K562 (cell line): Measurements from ENCODE around the gene MED15. TPM values are rescaled to one million over a fixed set of nuclear protein-coding genes. Genes with fewer than 3 reads are reported as not detected.

ENCODE experiments used
- ATAC-seq: fragments of 200-7000 bp; cut with Tn5 transposase; 3 replicates; pipeline ENCODE4 v1.9.1; 2020; ENCODE audit warnings: moderate library complexity
- BruUV-seq: library from RNA; stranded (reverse); fragments of 400-500 nt; replicated peaks from 2 replicates; lab custom pipeline; 2021; lab: Mats Ljungman, UMichigan
- CTCF ChIA-PET: fragments of 300-600 bp; formaldehyde crosslinking; extraction: SDS; loops from one replicate; lab custom pipeline; 2021; ENCODE audit warnings: low intra/inter-chr PET ratio; lab: Yijun Ruan, JAX
- POLR2A ChIA-PET: fragments of 300-600, 350-650 bp; sonication (Branson Sonifier 250); formaldehyde crosslinking; extraction: SDS; loops from one replicate; lab custom pipeline; 2021; ENCODE audit warnings: antibody characterized with exemption, inconsistent platforms; lab: Yijun Ruan, JAX
- DNase-seq, 4 experiments: peaks; one replicate each; pipeline versions ENCODE4 v3.0.0 to v3.0.0-alpha.2; 2011 to 2018; ENCODE audit warnings: low spot score in 3 of 4, mixed read lengths in 3 of 4; ENCODE audit errors: extremely low read depth in 1 of 4
- FAIRE-seq: peaks from 2 replicates; lab custom pipeline; 2011; peaks lifted over from hg19 to GRCh38; lab: Jason Lieb, UNC
- H2AFZ ChIP-seq: 2 replicates; pipeline ENCODE4 v1.6.0; 2011; ENCODE audit warnings: low read depth, low read length, control low read depth, inconsistent platforms
- H3K27ac ChIP-seq: fragments of 200-600 bp; 3 replicates; pipeline ENCODE4 v1.8.0; 2011; ENCODE audit warnings: low read depth, mild to moderate bottlenecking, control low read depth, inconsistent platforms, low read length, moderate library complexity, mixed read lengths; ENCODE audit errors: extremely low read depth
- H3K27me3 ChIP-seq, 2 experiments: fragments of 300-600 bp in 1 of 2; 2 replicates in 1 of 2; 3 replicates in 1 of 2; pipeline versions ENCODE4 v1.6.0 to v1.8.0; 2011; ENCODE audit warnings: inconsistent platforms in 2 of 2, low read length in 2 of 2, mild to moderate bottlenecking in 1 of 2, mixed read lengths in 1 of 2, moderate library complexity in 1 of 2; ENCODE audit not compliant: control insufficient read depth in 2 of 2, insufficient read depth in 2 of 2
- H3K36me3 ChIP-seq: fragments of 300-600 bp; 3 replicates; pipeline ENCODE4 v1.8.0; 2011; ENCODE audit warnings: mild to moderate bottlenecking, low read length, inconsistent platforms; ENCODE audit not compliant: control insufficient read depth, insufficient read depth
- H3K4me1 ChIP-seq, 2 experiments: fragments of 200-600 bp in 1 of 2; replicated peaks in 1 of 2; 2 replicates in 1 of 2; 3 replicates in 1 of 2; pipeline versions ENCODE4 v1.5.1 to v1.8.0; 2011; ENCODE audit warnings: inconsistent platforms in 2 of 2, low read length in 2 of 2, mild to moderate bottlenecking in 1 of 2, mixed read lengths in 1 of 2, moderate library complexity in 1 of 2; ENCODE audit not compliant: control insufficient read depth in 2 of 2, insufficient read depth in 2 of 2
- H3K4me2 ChIP-seq: 2 replicates; pipeline ENCODE4 v1.6.1; 2011; ENCODE audit warnings: low read length, control low read depth, inconsistent platforms, mixed read lengths; ENCODE audit not compliant: insufficient read depth
- H3K4me3 ChIP-seq: fragments of 200-600 bp; sonication (generic), shearing (Covaris generic); 2 replicates; pipeline ENCODE4 v1.5.1; 2016; ENCODE audit warnings: control low read depth, inconsistent platforms
- H3K79me2 ChIP-seq: fragments of 200-600 bp; 3 replicates; pipeline ENCODE4 v1.8.0; 2011; ENCODE audit warnings: low read length, inconsistent platforms; ENCODE audit not compliant: control insufficient read depth, insufficient read depth
- H3K9ac ChIP-seq, 2 experiments: 2 replicates each; pipeline versions ENCODE4 v1.6.0 to v1.6.1; 2011; ENCODE audit warnings: low read depth in 2 of 2, low read length in 2 of 2, control low read depth in 1 of 2, inconsistent platforms in 1 of 2, mild to moderate bottlenecking in 1 of 2, mixed read lengths in 1 of 2; ENCODE audit not compliant: insufficient read depth in 1 of 2
- H3K9me1 ChIP-seq: one replicate; pipeline ENCODE4 v1.6.0; 2011; ENCODE audit warnings: inconsistent platforms, mild to moderate bottlenecking, low read length, moderate library complexity; ENCODE audit not compliant: control insufficient read depth, insufficient read depth
- H3K9me3 ChIP-seq: replicated peaks from 2 replicates; pipeline ENCODE4 v1.5.1; 2011; ENCODE audit warnings: low read depth, low read length, inconsistent platforms; ENCODE audit not compliant: control insufficient read depth, insufficient read depth
- H4K20me1 ChIP-seq: replicated peaks from 2 replicates; pipeline ENCODE4 v1.6.1; 2011; ENCODE audit warnings: low read length, inconsistent platforms, mixed read lengths; ENCODE audit not compliant: control insufficient read depth, insufficient read depth
- CREM ChIP-seq: IDR thresholded peaks from 2 replicates; pipeline ENCODE4 v1.6.1; 2014; ENCODE audit warnings: antibody characterized with exemption, low read depth
- FOXJ3 ChIP-seq: sonication (generic); formaldehyde crosslinking; IDR thresholded peaks from 2 replicates; pipeline ENCODE4 v1.4.0; 2020; ENCODE audit warnings: mild to moderate bottlenecking, missing genetic modification reagents
- HDGF ChIP-seq: fragments of 450-650 bp; IDR thresholded peaks from 2 replicates; pipeline ENCODE4 v1.6.1; 2016
- HNRNPLL ChIP-seq: fragments of 200-400 bp; formaldehyde crosslinking; IDR thresholded peaks from 2 replicates; pipeline ENCODE4 v1.6.1; 2017; ENCODE audit warnings: low read length, low read depth, mild to moderate bottlenecking; ENCODE audit not compliant: poor library complexity, severe bottlenecking
- NFYB ChIP-seq: IDR thresholded peaks from 2 replicates; pipeline ENCODE4 v1.6.1; 2011; ENCODE audit warnings: mild to moderate bottlenecking, moderate library complexity; ENCODE audit not compliant: insufficient read length; ENCODE audit errors: extremely low read depth
- NR2F6 ChIP-seq: fragments of 450-650 bp; formaldehyde crosslinking; IDR thresholded peaks from 2 replicates; pipeline ENCODE4 v1.4.0; 2020; ENCODE audit warnings: mild to moderate bottlenecking
- RB1 ChIP-seq: fragments of 450-650 bp; IDR thresholded peaks from 2 replicates; pipeline ENCODE4 v1.6.1; 2017; ENCODE audit warnings: low read depth, mild to moderate bottlenecking
- SREBF2 ChIP-seq: sonication (generic); formaldehyde crosslinking; IDR thresholded peaks from 2 replicates; pipeline ENCODE4 v1.4.0; 2020; ENCODE audit warnings: mild to moderate bottlenecking, missing genetic modification reagents
- ZKSCAN1 ChIP-seq: fragments of 150-350 bp; IDR thresholded peaks from 2 replicates; pipeline ENCODE4 v1.6.1; 2016; ENCODE audit warnings: low read depth, low read length
- ZNF165 ChIP-seq: fragments of 250-450 bp; sonication (Bioruptor Pico); IDR thresholded peaks from 2 replicates; pipeline ENCODE4 v1.4.0; 2020; ENCODE audit warnings: borderline replicate concordance
- ZSCAN32 ChIP-seq: fragments of 450-650 bp; formaldehyde crosslinking; IDR thresholded peaks from 2 replicates; pipeline ENCODE4 v1.4.0; 2020; ENCODE audit warnings: mild to moderate bottlenecking, moderate library complexity
- WGBS: fragments of 100-300 bp; shearing (Covaris generic); methylation state at CpG from one replicate; pipeline ENCODE4 v1.1.6; 2016; ENCODE audit warnings: low coverage, mixed read lengths; ENCODE audit not compliant: insufficient coverage; ENCODE audit errors: missing lambda C conversion rate; 5-methylcytosine and 5-hydroxymethylcytosine counted together
- in situ Hi-C: fragments of 300-500 bp; cut with MboI; formaldehyde crosslinking; loops from 4 replicates; pipeline ENCODE4 v1.15.0; 2018; ENCODE audit warnings: inconsistent platforms, mixed read lengths
- intact Hi-C: fragments of 100-400 bp; cut with micrococcal nuclease; formaldehyde crosslinking; loops from 2 replicates; pipeline ENCODE4 v1.14.2; 2022
- polyA plus RNA-seq, 8 experiments: library from polyadenylated mRNA; depleted of rRNA in 4 of 8; stranded (reverse) in 5 of 8; unstranded in 3 of 8; fragments of >200 nt; fragmentation: Nextera tagmentation in 2 of 8; fragmentation: Illumina TruSeq in 1 of 8; extraction: Ambion mirVana in 2 of 8; extraction: Trizol in 1 of 8; gene quantifications; 2 replicates each; pipeline versions ENCODE4 v1.2.1 to v1.2.3, GENCODE V29; 2011 to 2014; ENCODE audit warnings: inconsistent platforms in 1 of 8, missing spikeins in 1 of 8
- total RNA-seq, 7 experiments: library from RNA; depleted of rRNA in 6 of 7; stranded (reverse); fragments of >200 nt in 6 of 7; fragmentation: Illumina TruSeq in 2 of 7; extraction: Trizol in 2 of 7; gene quantifications; 2 replicates each; pipeline versions ENCODE4 v1.2.1 to v1.2.3, GENCODE V29; 2011 to 2021; ENCODE audit warnings: low replicate concordance in 1 of 7
- TF ChIP-seq, protein P1 (sequence below): fragments of 150-350 bp; conservative IDR thresholded peaks from 2 replicates; pipeline ENCODE4 v1.6.1; 2014; ENCODE audit warnings: low read length
- TF ChIP-seq, protein P2 (sequence below): fragments of 250-450 bp; sonication (Bioruptor Pico); IDR thresholded peaks from 2 replicates; pipeline ENCODE4 v1.5.0; 2020; ENCODE audit warnings: mild to moderate bottlenecking
- TF ChIP-seq, protein P3 (sequence below): fragments of 450-650 bp; formaldehyde crosslinking; conservative IDR thresholded peaks from 2 replicates; pipeline ENCODE4 v1.4.0; 2022; ENCODE audit warnings: mild to moderate bottlenecking, missing genetic modification characterization
- TF ChIP-seq, protein P4 (sequence below): fragments of 250-450 bp; sonication (Bioruptor Pico); IDR thresholded peaks from 2 replicates; pipeline ENCODE4 v1.5.0; 2021

The MED15 gene
- total and polyA plus RNA-seq, 9 of the 15 experiments (the other 6 are each of a cell fraction or from before 2014, with no cell fraction given): 4.0 to 271 (median 60.1) TPM

DNA sequence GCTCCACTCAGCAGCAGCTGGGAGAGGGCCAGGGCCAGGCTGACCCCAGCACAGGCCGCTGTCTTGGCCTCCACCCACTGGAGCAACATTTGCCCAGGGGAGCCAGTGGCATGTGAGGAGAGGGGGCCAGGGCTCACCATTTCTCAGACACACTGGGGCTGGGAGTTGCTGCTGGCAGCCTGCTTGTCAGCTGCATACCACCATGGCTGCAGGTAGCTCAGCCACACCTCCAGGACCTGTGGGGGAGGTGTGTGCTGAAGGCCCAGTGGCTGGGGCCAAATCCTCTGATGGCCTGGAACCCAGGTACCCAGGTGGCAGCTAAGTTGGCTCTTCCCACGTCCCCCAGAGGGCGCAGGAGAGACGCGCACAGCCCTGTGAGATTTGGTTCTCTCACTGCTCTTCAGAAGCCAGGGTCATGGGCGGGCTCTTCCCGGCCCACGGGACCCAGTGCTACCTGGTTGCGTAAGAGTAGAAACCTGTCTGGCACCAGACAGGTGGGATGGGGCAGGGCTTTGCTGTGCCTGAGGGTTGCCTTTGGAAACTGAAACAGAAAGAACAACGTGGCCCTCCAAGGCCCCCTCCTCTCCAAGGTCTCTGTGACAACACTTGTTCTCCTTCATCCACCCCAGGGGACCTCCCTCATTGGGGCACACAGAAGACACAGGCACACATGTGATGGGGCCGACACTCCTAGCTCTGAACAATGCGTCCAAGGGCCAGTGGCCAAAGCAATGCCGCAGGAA is 98.8 kb downstream of the MED15 start:
- CTCF ChIA-PET: interaction anchor here (0.7 to 4.5 kb wide), 11 partner anchors 41 to 190 kb away, joined by 3 to 34 read pairs (median 5); no protein-coding TSS in a partner anchor
- H3K27ac ChIP-seq: no peak overlapping the region
- no peak overlapping the region for H3K4me2 ChIP-seq
- peak; percentile 83 for ATAC-seq
- BruUV-seq: no TSS peak
- peaks cover 58 to 99% of the 10 kb centered on the region in 2 experiments; a peak in 4 of 5 replicates for H3K27me3 ChIP-seq
- H3K79me2 ChIP-seq: no peaks in the 10 kb centered on the region
- in situ Hi-C loops: loop anchor here (25.0 kb wide), 1 partner anchor 531 kb away; no protein-coding TSS in a partner anchor
- peak overlapping the region in 1 of 2 experiments; percentile 48; a peak in 2 of 4 replicates for H3K9ac ChIP-seq
- H4K20me1 ChIP-seq: peaks cover 71% of the 10 kb centered on the region
- no peaks in the 10 kb centered on the region for H3K36me3 ChIP-seq
- H2AFZ ChIP-seq: no peak overlapping the region
- H3K9me1 ChIP-seq: peaks cover 8% of the 10 kb centered on the region
- peaks cover 0 to 45% of the 10 kb centered on the region in 2 experiments; a peak in 2 of 5 replicates for H3K4me1 ChIP-seq
- H3K9me3 ChIP-seq: no peaks in the 10 kb centered on the region
- intact Hi-C loops: loop anchor here (1.0 to 5.0 kb wide), 3 partner anchors 91 to 176 kb away; no protein-coding TSS in a partner anchor
- peak; percentile 85 for FAIRE-seq
- POLR2A ChIA-PET: interaction anchor here (0.6 to 21.8 kb wide), 9 partner anchors 9 to 645 kb away, joined by 3 to 234 read pairs (median 4); no protein-coding TSS in a partner anchor
- no peak overlapping the region for H3K4me3 ChIP-seq
- 6% methylated on average over 13 of the region's 13 CpGs for WGBS
- DNase-seq: peak; percentile 92 to 97 (median 95)
- TF ChIP-seq, protein P1, sequence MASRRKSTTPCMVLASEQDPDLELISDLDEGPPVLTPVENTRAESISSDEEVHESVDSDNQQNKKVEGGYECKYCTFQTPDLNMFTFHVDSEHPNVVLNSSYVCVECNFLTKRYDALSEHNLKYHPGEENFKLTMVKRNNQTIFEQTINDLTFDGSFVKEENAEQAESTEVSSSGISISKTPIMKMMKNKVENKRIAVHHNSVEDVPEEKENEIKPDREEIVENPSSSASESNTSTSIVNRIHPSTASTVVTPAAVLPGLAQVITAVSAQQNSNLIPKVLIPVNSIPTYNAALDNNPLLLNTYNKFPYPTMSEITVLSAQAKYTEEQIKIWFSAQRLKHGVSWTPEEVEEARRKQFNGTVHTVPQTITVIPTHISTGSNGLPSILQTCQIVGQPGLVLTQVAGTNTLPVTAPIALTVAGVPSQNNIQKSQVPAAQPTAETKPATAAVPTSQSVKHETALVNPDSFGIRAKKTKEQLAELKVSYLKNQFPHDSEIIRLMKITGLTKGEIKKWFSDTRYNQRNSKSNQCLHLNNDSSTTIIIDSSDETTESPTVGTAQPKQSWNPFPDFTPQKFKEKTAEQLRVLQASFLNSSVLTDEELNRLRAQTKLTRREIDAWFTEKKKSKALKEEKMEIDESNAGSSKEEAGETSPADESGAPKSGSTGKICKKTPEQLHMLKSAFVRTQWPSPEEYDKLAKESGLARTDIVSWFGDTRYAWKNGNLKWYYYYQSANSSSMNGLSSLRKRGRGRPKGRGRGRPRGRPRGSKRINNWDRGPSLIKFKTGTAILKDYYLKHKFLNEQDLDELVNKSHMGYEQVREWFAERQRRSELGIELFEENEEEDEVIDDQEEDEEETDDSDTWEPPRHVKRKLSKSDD: peak; percentile 77; the same call in 1 of the 2 replicates
- TF ChIP-seq NR2F6: peak; percentile 89; the same call in 1 of the 2 replicates
- TF ChIP-seq FOXJ3: no peak
- TF ChIP-seq, protein P2, sequence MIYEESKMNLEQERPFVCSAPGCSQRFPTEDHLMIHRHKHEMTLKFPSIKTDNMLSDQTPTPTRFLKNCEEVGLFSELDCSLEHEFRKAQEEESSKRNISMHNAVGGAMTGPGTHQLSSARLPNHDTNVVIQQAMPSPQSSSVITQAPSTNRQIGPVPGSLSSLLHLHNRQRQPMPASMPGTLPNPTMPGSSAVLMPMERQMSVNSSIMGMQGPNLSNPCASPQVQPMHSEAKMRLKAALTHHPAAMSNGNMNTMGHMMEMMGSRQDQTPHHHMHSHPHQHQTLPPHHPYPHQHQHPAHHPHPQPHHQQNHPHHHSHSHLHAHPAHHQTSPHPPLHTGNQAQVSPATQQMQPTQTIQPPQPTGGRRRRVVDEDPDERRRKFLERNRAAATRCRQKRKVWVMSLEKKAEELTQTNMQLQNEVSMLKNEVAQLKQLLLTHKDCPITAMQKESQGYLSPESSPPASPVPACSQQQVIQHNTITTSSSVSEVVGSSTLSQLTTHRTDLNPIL: peak; percentile 44; the same call in 1 of the 2 replicates
- peak; percentile 75 for TF ChIP-seq ZKSCAN1
- TF ChIP-seq, protein P3, sequence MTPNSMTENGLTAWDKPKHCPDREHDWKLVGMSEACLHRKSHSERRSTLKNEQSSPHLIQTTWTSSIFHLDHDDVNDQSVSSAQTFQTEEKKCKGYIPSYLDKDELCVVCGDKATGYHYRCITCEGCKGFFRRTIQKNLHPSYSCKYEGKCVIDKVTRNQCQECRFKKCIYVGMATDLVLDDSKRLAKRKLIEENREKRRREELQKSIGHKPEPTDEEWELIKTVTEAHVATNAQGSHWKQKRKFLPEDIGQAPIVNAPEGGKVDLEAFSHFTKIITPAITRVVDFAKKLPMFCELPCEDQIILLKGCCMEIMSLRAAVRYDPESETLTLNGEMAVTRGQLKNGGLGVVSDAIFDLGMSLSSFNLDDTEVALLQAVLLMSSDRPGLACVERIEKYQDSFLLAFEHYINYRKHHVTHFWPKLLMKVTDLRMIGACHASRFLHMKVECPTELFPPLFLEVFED (CRISPR knock-in tag): peak; percentile 86
- peak; percentile 95 for TF ChIP-seq RB1
- peak; percentile 30 for TF ChIP-seq HNRNPLL
- peak; percentile 70 for TF ChIP-seq CREM
- peak; percentile 86 for TF ChIP-seq HDGF
- TF ChIP-seq, protein P4, sequence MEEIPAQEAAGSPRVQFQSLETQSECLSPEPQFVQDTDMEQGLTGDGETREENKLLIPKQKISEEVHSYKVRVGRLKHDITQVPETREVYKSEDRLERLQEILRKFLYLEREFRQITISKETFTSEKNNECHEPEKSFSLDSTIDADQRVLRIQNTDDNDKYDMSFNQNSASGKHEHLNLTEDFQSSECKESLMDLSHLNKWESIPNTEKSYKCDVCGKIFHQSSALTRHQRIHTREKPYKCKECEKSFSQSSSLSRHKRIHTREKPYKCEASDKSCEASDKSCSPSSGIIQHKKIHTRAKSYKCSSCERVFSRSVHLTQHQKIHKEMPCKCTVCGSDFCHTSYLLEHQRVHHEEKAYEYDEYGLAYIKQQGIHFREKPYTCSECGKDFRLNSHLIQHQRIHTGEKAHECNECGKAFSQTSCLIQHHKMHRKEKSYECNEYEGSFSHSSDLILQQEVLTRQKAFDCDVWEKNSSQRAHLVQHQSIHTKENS (CRISPR knock-in tag): no peak
- no peak for TF ChIP-seq SREBF2 (CRISPR knock-in tag)
- TF ChIP-seq ZNF165 (CRISPR knock-in tag): peak; percentile 20; the same call in 1 of the 2 replicates
- peak; percentile 68; the same call in 1 of the 2 replicates for TF ChIP-seq ZSCAN32
- TF ChIP-seq NFYB: no peak
